NCI-H446 (cell line): ENCODE measurements around the gene SLC39A3.

Source experiments
- DNase-seq, 2 experiments: peaks; one replicate each; lab custom pipeline; 2025; lab: John Stamatoyannopoulos, UW

The SLC39A3 gene

GRCh38 chr19:2703077-2703437 lies 36.8 kb downstream of the SLC39A3 start:
- no peak for DNase-seq

- peak; percentile 67 to 94 for DNase-seq
These were observed 37.4 kb downstream of the SLC39A3 start, which contains the start of gene GNG7 for GRCh38 chr19:2702170-2703076. TSS of gene GNG7 (minus strand) at chr19:2702694. CDS start at chr19:2520688, 182,006 bp downstream.

GRCh38 chr19:2701361-2702169 lies 38.3 kb downstream of the SLC39A3 start:
- no peak for DNase-seq

- no peak for DNase-seq
These were observed 39.0 kb downstream of the SLC39A3 start for GRCh38 chr19:2700660-2701360.

GRCh38 chr19:2699413-2700140 lies 40.2 kb downstream of the SLC39A3 start:
- DNase-seq: no peak

- no peak for DNase-seq
These were observed 45.6 kb downstream of the SLC39A3 start for GRCh38 chr19:2694196-2694595.

GRCh38 chr19:2693492-2694160 lies 46.2 kb downstream of the SLC39A3 start:
- DNase-seq: no peak

- DNase-seq: no peak
These were observed 47.9 kb downstream of the SLC39A3 start for GRCh38 chr19:2691951-2692350.

GRCh38 chr19:2690856-2691255 lies 49.0 kb downstream of the SLC39A3 start:
- DNase-seq: no peak

GRCh38 chr19:2686360-2686759 lies 53.5 kb downstream of the SLC39A3 start:
- no peak for DNase-seq

GRCh38 chr19:2685204-2685704 lies 54.6 kb downstream of the SLC39A3 start:
- no peak for DNase-seq

- DNase-seq: no peak
These were observed 56.3 kb downstream of the SLC39A3 start for GRCh38 chr19:2683430-2684003.
